Stimulated activated CD8-positive, alpha-beta memory T cell treated with anti-CD3 and anti-CD28 coated beads, Interleukin-12 subunit alpha, Interleukin-12 subunit beta, amount 100 ng/mL, for 4 hours (primary cell): ENCODE results near the gene ACOD1.

Experiments used
- DNase-seq: peaks from one replicate; pipeline ENCODE4 v3.0.0-alpha.2; 2020; ENCODE audit warnings: low read depth

ACOD1 gene

GRCh38 chr13:76991796-76992547 lies 43.7 kb downstream of the ACOD1 start, which contains the start of gene CLN5:
Gene CLN5, plus strand, starts transcription at chr13:76992081. Its CDS starts 18 bp downstream, at chr13:76992099.
- DNase-seq, result peak; percentile 86

GRCh38 chr13:76992548-76993001 lies 44.3 kb downstream of the ACOD1 start:
- no peak for DNase-seq

- no peak for DNase-seq
Measured at GRCh38 chr13:76993021-76993420, 44.7 kb downstream of the ACOD1 start.

GRCh38 chr13:76993473-76993872 lies 45.2 kb downstream of the ACOD1 start:
- no peak for DNase-seq

- DNase-seq, result no peak
Measured at GRCh38 chr13:76994281-76994680, 46.0 kb downstream of the ACOD1 start.

- DNase-seq, result no peak
Measured at GRCh38 chr13:77000475-77000874, 52.2 kb downstream of the ACOD1 start.

- no peak for DNase-seq
Measured at GRCh38 chr13:77001540-77001939, 53.2 kb downstream of the ACOD1 start.

GRCh38 chr13:77001963-77002587 lies 53.8 kb downstream of the ACOD1 start:
- no peak for DNase-seq

GRCh38 chr13:77002590-77003190 lies 54.4 kb downstream of the ACOD1 start:
- no peak for DNase-seq
